Measurements from ENCODE around the gene ANKRD13C.
"Not testable (repeated sequence)": the region's sequence is repeated elsewhere in the genome, so short reads cannot be mapped to it uniquely, and the experiment has no call there.

ANKRD13C gene

DNA sequence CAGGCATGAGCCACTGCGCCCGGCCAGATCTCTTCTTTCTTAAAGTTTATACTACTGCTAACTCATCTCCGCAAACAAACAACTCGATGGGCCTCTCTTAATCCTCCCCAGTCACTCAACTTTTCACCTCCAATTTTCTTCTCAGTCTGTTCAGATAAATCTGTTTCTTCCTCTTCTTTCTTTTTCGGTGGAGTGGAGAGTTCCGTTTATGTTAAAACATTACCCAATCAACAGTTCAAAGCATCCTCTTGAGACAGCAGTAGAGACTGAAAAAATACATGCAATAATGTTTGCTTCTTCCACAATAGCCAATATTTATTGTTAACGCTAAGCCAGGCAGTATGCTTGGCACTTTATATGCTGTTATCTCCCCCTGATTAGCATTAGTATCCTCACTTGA is 1.4 kb upstream of the ANKRD13C start:
- DNase-seq = no peak

- DNase-seq = no peak
Observed at GRCh38 chr1:70355111-70355407, 537 bp upstream of the ANKRD13C start.

DNA sequence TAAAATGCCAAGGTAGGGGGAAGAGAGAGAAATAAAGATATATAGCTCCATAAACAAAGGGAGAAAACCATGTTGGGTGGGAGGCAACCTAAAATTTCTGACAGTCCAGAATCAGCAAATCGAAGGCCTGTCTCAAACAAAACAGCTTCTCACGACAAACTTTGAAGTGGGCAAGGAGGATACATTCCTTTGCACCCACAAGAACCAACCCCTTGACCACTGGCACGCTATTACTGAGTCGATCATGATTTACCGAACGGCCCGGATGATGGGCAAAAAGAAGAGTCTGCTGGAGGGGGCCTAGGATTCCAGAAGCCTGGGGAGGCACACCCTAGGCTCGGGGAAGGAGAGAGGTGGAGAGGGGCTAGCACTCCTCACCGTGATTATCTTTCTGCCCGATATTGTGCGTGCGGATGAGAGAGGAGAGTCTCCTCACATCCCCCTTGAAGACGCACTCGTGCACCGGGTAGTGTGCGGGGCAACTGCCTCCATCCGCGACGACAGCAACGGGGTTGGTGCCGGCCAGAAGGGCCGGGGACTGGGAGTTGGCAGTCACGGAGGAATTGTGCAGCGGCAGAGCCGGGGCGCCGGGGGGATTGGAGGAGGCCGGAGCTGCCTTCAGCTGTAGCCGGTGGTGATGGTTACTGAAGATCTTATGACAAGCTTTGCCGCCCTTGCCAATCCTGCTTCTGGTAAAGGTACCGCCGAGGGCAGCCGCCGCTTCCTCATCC is 756 bp downstream of the ANKRD13C start:
- peak in 3 of 4 experiments; percentile 22 to 32 (median 29) for DNase-seq

DNA sequence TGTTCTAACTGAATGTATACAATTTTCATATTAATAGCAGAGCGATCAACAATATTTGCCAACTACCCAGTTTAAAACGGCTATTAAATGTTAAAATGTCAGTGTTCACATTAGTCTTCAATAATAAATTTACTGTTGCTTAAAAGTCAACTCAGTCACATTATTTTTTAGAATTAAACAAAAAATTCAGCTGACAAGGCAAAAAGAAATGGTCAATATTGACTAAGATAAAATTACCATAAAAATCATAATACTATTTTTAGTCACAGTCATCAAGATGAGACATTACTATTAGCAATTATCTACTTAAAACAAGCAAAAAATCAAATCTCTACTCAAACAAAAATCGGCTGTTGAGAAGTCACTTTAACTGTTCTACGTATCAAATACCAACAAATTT is 1.5 kb downstream of the ANKRD13C start:
- DNase-seq = no peak

- not testable (repeated sequence) for DNase-seq
Observed at GRCh38 chr1:70349799-70350198, 4.7 kb downstream of the ANKRD13C start.

- DNase-seq = no peak
Observed at GRCh38 chr1:70348399-70349165, 5.9 kb downstream of the ANKRD13C start.

DNA sequence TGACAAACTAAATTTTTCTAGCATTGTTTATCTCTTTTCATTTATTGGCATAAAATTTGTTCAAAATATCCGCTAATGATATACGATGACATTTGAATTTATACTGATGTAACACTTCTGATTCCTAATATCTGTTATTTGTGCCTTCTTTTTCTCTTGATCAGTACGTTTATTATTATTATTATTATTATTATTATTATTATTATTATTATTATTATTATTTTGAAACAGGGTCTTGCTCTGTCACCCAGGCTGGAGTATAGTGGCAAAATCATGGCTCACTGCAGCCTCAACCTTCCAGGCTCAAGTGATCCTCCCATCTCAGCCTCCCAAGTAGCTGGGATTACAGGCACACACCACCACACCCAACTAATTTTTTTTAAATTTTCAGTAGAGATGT is 14.9 kb downstream of the ANKRD13C start:
- not testable (repeated sequence) for DNase-seq

DNA sequence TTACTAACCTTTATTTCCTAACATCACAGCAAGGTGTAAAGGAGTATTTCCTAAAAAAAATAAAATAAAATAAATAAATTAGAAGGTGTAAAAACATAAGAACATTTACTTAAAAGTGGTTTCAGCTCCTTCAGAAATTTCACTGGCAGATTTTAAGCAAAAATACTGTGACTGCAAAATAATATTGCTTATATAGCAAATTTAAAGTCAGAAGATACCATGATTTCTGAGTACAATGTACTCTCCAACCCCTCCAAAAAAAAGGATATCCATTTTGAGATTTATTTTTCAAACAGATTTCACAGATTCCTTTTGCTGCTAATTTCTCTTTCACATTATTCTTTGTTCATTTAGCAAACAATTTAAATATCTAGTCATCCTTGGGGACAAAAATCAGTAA is 18.5 kb downstream of the ANKRD13C start:
- DNase-seq = no peak

DNA sequence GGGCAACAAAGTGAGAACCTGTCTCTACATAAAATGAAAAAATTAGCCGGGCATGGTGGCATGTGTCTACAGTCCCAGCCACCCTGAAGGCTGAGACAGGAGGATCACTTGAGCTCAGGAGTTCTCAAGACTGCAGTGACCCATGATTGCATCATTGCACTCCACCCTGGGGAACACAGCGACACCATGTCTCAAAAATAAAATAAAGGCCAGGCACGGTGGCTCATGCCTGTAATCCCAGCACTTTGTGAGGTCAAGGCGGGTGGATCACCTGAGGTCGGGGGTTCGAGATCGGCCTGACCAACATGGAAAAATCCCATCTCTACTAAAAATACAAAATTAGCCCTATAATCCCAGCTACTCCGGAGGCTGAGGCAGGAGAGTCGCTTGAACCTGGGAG is 20.1 kb downstream of the ANKRD13C start:
- DNase-seq = no peak

DNA sequence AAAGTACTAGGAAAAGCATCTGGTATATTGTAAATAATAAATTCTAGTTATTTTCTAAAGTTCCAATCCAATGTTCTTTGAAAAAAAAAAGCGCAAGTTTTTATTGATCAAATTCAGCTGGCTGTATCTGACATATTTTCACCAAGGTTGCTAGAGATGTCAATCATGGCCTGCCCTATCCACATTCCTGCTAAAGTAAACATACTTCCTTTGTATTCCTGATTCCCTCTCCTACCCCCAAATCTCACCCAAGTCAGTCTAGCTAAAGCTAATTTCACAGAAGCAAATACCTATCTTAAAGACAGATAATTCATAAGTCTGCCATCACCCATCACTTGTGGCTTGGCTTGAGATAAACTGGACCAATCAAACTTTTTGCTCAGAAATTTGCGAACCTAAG is 21.3 kb downstream of the ANKRD13C start:
- DNase-seq = no peak

DNA sequence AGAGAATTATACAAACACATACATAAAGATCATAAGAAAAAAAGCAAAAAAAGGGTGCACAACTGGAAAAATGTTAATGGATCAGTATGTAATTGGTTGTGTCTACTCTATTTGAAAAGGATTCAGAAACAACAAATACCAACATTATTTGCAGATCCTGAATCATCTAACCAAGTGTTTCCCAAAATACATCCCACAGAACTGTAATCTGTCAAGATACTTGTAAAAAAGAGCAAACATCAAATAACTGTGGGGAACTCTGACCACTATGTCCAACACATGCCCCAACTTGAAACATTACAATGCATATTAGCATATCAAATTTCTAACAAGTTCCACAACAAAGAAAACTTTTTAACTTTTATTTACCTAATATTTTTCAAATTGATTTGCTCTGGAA is 22.6 kb downstream of the ANKRD13C start:
- DNase-seq = no peak

DNA sequence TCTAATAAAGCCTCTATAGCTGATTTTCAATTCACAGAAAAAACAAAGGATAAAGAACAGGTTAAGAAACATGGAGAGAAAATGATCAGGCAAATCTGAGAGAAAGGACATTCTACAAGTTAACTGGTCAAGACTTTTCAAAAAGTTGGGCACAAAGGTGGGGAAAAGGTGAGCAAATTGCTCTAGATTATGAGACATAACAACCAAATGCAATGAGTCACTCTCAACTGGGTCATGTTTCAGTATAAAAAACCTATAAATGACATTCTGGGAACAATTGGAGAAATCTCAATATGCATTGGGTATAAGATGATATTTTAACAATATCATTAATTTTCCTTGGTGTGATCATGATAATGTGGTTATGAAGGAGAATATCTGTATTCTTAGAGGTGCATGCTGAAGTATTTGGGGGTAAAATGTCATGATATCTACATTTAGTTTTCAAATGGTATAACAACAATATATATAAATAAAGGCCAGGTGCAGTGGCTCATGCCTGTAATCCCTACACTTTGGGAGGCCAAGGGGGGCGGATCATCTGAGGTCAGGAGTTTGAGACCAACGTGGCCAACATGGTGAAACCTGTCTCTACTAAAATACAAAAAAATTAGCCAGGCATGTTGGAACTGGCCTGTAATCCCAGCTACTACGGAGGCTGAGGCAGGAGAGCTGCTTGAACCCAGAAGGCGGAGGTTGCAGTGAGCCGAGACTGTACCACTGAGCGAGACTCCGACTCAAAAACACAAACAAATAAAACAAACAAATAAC is 27.0 kb downstream of the ANKRD13C start:
- no peak for DNase-seq

DNA sequence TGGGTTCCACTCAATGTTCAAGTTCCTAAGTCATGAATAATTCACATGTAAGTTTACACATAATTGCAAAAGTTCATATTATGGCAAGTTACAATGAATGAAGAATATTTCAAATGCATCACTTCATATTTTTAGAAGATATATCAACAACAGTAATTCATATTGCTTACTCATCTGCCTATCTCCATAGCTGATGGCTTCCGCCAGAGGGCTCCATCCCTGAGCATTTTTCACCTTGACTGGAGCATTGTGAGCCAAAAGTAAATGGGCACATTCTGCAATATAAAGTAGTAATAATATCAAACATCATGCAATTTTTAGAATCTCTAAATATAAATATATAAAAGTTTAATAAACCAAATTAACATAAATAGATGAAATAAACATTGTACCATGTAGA is 29.8 kb downstream of the ANKRD13C start:
- no peak for DNase-seq

DNA sequence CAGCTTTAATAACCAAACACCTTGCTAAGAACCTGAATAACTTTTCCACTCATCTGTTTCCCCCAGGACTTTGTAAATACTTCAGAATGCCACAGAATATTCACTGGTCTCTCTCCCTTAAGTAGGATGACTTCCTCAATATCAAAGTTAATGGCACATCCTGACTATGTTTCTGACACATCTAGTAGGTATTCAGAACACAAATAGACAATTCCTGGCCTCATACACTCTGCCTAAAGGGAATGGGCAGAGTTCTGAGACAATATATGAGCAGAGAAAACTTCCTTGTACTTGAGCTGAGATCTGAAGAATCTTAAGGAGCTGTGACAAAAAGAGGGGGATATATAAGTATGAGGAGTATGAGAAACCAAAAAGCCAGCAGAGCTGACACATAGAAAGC is 34.8 kb downstream of the ANKRD13C start:
- no peak for DNase-seq

- DNase-seq = no peak
Observed at GRCh38 chr1:70318191-70318590, 36.3 kb downstream of the ANKRD13C start.

DNA sequence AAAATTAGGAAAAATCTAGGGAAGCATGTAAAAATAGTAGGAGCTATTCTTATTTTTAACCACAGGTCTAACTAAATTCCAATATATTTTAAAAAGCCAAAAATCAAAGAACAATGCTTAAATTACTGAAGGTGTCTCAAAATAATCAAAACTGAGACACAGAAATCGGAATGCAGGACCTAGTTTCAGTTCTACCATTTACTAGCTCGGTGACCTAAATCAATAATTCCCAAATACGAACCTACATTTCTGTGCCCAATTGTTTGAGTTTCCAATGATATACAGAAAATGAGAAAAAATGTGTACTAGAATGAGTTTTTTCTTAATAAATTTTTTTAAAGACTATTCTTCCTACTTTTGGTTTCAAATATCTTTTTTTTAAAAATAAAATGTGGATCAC is 37.4 kb downstream of the ANKRD13C start:
- no peak for DNase-seq

GRCh38 chr1:70315782-70316181 is 38.7 kb downstream of the ANKRD13C start:
- no peak for DNase-seq

GRCh38 chr1:70314706-70315304 is 39.7 kb downstream of the ANKRD13C start:
- no peak for DNase-seq

GRCh38 chr1:70311369-70311768 is 43.2 kb downstream of the ANKRD13C start:
- DNase-seq = no peak

DNA sequence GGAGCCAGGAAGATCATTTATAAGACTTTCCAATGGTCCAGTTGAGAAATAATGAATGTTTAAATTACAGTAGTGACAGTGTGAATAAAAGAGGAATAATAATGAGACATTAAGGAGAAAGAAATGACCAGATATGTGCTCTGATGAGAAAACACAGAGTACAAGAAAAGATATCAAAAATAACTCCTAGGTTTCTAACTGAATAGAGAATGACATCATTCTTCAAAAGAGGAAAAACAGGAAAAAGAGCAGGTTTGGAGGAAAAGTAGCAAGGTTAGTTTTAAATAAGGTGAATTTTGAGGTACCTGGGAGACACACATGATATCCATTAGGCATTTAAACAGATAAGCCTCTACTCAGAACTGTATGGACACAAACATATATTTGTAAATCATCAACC is 55.0 kb downstream of the ANKRD13C start:
- DNase-seq = no peak

DNA sequence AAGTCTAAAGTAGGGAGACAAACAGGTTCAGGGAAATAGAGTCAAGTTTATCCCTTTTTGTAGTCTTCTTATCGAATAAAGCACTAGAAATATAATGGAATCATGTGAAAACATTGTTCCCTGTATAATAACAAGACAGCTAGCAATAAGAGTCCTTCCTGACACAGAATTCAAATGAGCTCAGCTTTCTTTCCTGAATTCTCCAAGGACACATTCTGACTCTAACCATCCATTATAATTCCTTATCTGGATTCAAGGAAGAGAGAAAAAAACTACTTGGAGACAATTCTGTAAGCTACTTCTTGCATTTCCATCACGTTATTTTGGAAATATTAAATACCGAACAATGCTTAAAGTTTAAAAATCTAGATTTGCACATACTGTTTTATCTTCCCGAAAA is 58.8 kb downstream of the ANKRD13C start:
- DNase-seq = no peak

DNA sequence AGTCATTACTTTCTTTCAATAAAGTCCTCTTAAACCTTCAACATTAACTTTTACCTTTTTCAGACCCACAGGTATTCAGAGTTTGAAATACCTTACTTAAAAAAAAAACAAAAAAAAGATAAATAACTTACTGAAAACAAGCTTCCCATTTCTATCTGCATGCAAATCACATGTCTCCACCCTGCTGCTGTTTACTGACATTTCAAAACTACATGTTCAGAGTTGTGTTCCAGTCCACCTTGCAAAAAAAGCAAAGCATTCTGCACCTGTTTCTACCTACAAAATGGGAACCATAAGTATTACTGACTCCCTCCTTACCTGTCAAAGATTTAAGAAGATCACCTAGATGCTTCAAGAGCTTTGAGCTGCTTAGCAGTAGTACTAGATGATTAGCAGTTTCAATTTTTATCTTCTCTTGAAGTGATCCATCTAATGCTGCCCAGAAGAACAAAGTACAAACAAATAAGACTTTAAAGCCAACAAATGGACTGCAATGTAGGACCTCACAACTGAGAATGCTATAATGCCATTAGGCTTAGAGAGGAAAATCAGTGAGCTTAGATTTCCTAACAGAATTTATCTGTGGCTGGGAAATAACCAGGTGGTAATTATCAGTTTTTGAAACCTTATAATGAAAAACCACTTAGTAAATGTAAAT is 61.2 kb downstream of the ANKRD13C start:
- no peak for DNase-seq

DNA sequence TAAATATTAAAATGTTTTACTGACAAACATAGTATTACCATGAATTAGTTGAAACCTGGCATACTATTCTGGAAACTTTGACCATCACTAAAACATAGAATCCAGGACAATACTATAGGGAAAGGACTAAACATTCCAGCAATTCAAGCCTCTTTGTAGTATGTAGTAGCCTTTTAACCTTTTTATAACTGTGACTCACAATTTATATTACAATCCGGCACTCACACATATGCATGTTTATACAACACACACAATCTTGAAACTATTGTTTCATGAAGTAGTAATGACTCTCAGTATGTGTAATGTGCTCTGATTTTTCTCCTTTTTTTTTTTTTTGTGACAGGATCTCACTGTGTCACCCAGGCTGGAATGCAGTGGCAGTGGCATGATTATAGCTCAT is 64.3 kb downstream of the ANKRD13C start:
- no peak for DNase-seq
